GM23248 (cell line): ENCODE measurements around the gene KRTAP26-1. TPM values are rescaled to one million over a fixed set of nuclear protein-coding genes. Genes with fewer than 3 reads are reported as not detected.

ENCODE experiments used
- DNase-seq: peaks from one replicate; pipeline ENCODE4 v3.0.0-alpha.2; 2015
- H2AFZ ChIP-seq: fragments of 200-600 bp; sonication (generic); 2 replicates; pipeline ENCODE4 v1.6.1; 2016; ENCODE audit warnings: antibody characterized with exemption
- H3F3A ChIP-seq: fragments of 200-600 bp; sonication (generic); 2 replicates; pipeline ENCODE4 v1.6.1; 2016; ENCODE audit warnings: mild to moderate bottlenecking, antibody characterized with exemption, mixed run types; ENCODE audit not compliant: insufficient read depth
- H3K27ac ChIP-seq: fragments of 200-600 bp; sonication (generic); 2 replicates; pipeline ENCODE4 v1.5.1; 2016; ENCODE audit warnings: mild to moderate bottlenecking
- H3K27me3 ChIP-seq: fragments of 200-600 bp; sonication (generic); replicated peaks from 2 replicates; pipeline ENCODE4 v1.6.1; 2016; ENCODE audit warnings: mild to moderate bottlenecking; ENCODE audit not compliant: insufficient read depth
- H3K36me3 ChIP-seq: fragments of 200-600 bp; sonication (generic); 2 replicates; pipeline ENCODE4 v1.6.1; 2016; ENCODE audit warnings: low read depth, mild to moderate bottlenecking
- H3K4me1 ChIP-seq: fragments of 200-600 bp; sonication (generic); 2 replicates; pipeline ENCODE4 v1.6.1; 2016; ENCODE audit warnings: mild to moderate bottlenecking; ENCODE audit not compliant: insufficient read depth
- H3K4me2 ChIP-seq: fragments of 200-600 bp; sonication (generic); one replicate; pipeline ENCODE4 v1.6.1; 2016; ENCODE audit warnings: mild to moderate bottlenecking; ENCODE audit not compliant: unreplicated experiment
- H3K4me3 ChIP-seq: fragments of 200-600 bp; sonication (generic); 2 replicates; pipeline ENCODE4 v1.5.1; 2016; ENCODE audit warnings: mild to moderate bottlenecking
- H3K79me2 ChIP-seq: fragments of 200-600 bp; sonication (generic); 2 replicates; pipeline ENCODE4 v1.6.1; 2016; ENCODE audit warnings: mild to moderate bottlenecking; ENCODE audit not compliant: insufficient read depth
- H3K9ac ChIP-seq: fragments of 200-600 bp; sonication (generic); 2 replicates; pipeline ENCODE4 v1.6.1; 2016; ENCODE audit warnings: mild to moderate bottlenecking
- H3K9me2 ChIP-seq: fragments of 200-600 bp; sonication (generic); 2 replicates; pipeline ENCODE4 v1.6.1; 2016; ENCODE audit warnings: mixed run types, mild to moderate bottlenecking, moderate library complexity; ENCODE audit not compliant: insufficient read depth
- H3K9me3 ChIP-seq: fragments of 200-600 bp; sonication (generic); one replicate; pipeline ENCODE4 v1.6.1; 2017; ENCODE audit warnings: low read depth
- H4K20me1 ChIP-seq: fragments of 200-600 bp; sonication (generic); 2 replicates; pipeline ENCODE4 v1.6.0; 2016; ENCODE audit not compliant: insufficient read depth
- EZH2 ChIP-seq: fragments of 200-600 bp; sonication (generic); IDR thresholded peaks from 2 replicates; pipeline ENCODE4 v1.6.1; 2018; ENCODE audit warnings: antibody characterized with exemption, mild to moderate bottlenecking; ENCODE audit not compliant: insufficient read depth, poor library complexity, severe bottlenecking
- EZH2phosphoT487 ChIP-seq: fragments of 200-600 bp; sonication (generic); IDR thresholded peaks from 2 replicates; pipeline ENCODE4 v1.6.1; 2018; ENCODE audit warnings: antibody characterized with exemption, moderate library complexity, mild to moderate bottlenecking, low read depth; ENCODE audit not compliant: insufficient read depth
- WGBS, 2 experiments: methylation state at CpG; one replicate each; pipeline ENCODE4 v1.1.6; 2015 to 2017; ENCODE audit warnings: low lambda C conversion rate in 2 of 2, low coverage in 1 of 2; ENCODE audit errors: missing lambda C conversion rate in 2 of 2; 5-methylcytosine and 5-hydroxymethylcytosine counted together
- in situ Hi-C: fragments of 300-500 bp; cut with MboI; formaldehyde crosslinking; loops from 2 replicates; pipeline ENCODE4 v1.15.0; 2020
- polyA plus RNA-seq: library from polyadenylated mRNA; unstranded; fragments of >200 nt; fragmentation: Nextera tagmentation; extraction: Ambion mirVana; gene quantifications from 2 replicates; pipeline ENCODE4 v1.2.1, GENCODE V29; 2016
- total RNA-seq: library from RNA; depleted of rRNA; stranded (reverse); fragments of >200 nt; shearing (Covaris generic); gene quantifications from 2 replicates; pipeline ENCODE4 v1.2.3, GENCODE V29; 2014

KRTAP26-1 gene
- total and polyA plus RNA-seq, 2 experiments from 2014 or later = not detected

- no peaks in the 10 kb centered on the region for H3K79me2 ChIP-seq
- no peak overlapping the region for H3K4me3 ChIP-seq
- H3K36me3 ChIP-seq = no peaks in the 10 kb centered on the region
- H3K4me1 ChIP-seq = no peaks in the 10 kb centered on the region
- H3K4me2 ChIP-seq = no peak overlapping the region
- WGBS, 2 experiments = 5 to 19% methylated on average over 1 of the region's 1 CpG
- H3K9ac ChIP-seq = no peak overlapping the region
- no peaks in the 10 kb centered on the region for H3K9me2 ChIP-seq
- no peaks in the 10 kb centered on the region for H3F3A ChIP-seq
- H4K20me1 ChIP-seq = no peaks in the 10 kb centered on the region
- H3K27me3 ChIP-seq = no peaks in the 10 kb centered on the region
- no peak for TF ChIP-seq EZH2phosphoT487
- TF ChIP-seq EZH2 = no peak
- H3K9me3 ChIP-seq = no peaks in the 10 kb centered on the region
- DNase-seq = no peak
- no peak overlapping the region for H2AFZ ChIP-seq
- in situ Hi-C loops = no loop called here
- H3K27ac ChIP-seq = no peak overlapping the region
Observed at GRCh38 chr21:30305136-30305535, 15.0 kb downstream of the KRTAP26-1 start.

GRCh38 chr21:30289215-30289614 lies 30.9 kb downstream of the KRTAP26-1 start, which contains the start of gene KRTAP25-1:
TSS of gene KRTAP25-1 (minus strand) at chr21:30289514. CDS start at chr21:30289490, 24 bp downstream.
- Histone ChIP-seq H3K36me3 (no peaks in the 10 kb centered on the region), H3K4me1 (no peaks in the 10 kb centered on the region), H3K9me2 (no peaks in the 10 kb centered on the region), H3K79me2 (no peaks in the 10 kb centered on the region), H4K20me1 (no peaks in the 10 kb centered on the region), H3K9ac (no peak within 1 kb of the TSS), H3K4me2 (no peak within 1 kb of the TSS), H3K4me3 (no peak within 1 kb of the TSS), H3K27ac (no peak within 1 kb of the TSS), H3K9me3 (no peaks in the 10 kb centered on the region), H3F3A (no peaks in the 10 kb centered on the region), H2AFZ (no peak within 1 kb of the TSS), H3K27me3 (no peaks in the 10 kb centered on the region)
- WGBS, 2 experiments = 0 to 5% methylated on average over 2 of the region's 2 CpGs
- TF ChIP-seq EZH2 (no peak), EZH2phosphoT487 (no peak)
- in situ Hi-C loops = no loop called here
- no peak for DNase-seq

GRCh38 chr21:30282850-30283249 lies 37.3 kb downstream of the KRTAP26-1 start, which contains the start of gene KRTAP24-1:
TSS of gene KRTAP24-1 (minus strand) at chr21:30282950. CDS start at chr21:30282932, 18 bp downstream.
- WGBS, 2 experiments = 15 to 19% methylated on average over 3 of the region's 3 CpGs
- Histone ChIP-seq H3K27me3 (no peaks in the 10 kb centered on the region), H3K4me2 (no peak within 1 kb of the TSS), H4K20me1 (no peaks in the 10 kb centered on the region), H3F3A (no peaks in the 10 kb centered on the region), H3K27ac (no peak within 1 kb of the TSS), H3K4me1 (no peaks in the 10 kb centered on the region), H3K79me2 (no peaks in the 10 kb centered on the region), H3K36me3 (no peaks in the 10 kb centered on the region), H3K9me3 (no peaks in the 10 kb centered on the region), H3K4me3 (no peak within 1 kb of the TSS), H2AFZ (no peak within 1 kb of the TSS), H3K9ac (no peak within 1 kb of the TSS), H3K9me2 (no peaks in the 10 kb centered on the region)
- in situ Hi-C loops = no loop called here
- TF ChIP-seq EZH2phosphoT487 (no peak), EZH2 (no peak)
- no peak for DNase-seq

- TF ChIP-seq EZH2 (no peak), EZH2phosphoT487 (no peak)
- H3K36me3 ChIP-seq = no peaks in the 10 kb centered on the region
- no peak overlapping the region for H3K4me3 ChIP-seq
- H3K9me3 ChIP-seq = no peaks in the 10 kb centered on the region
- in situ Hi-C loops = no loop called here
- no peaks in the 10 kb centered on the region for H4K20me1 ChIP-seq
- no peaks in the 10 kb centered on the region for H3K9me2 ChIP-seq
- H3K4me2 ChIP-seq = no peak overlapping the region
- H2AFZ ChIP-seq = no peak overlapping the region
- WGBS, 2 experiments = 0 to 9% methylated on average over 1 of the region's 1 CpG
- H3K9ac ChIP-seq = no peak overlapping the region
- H3K79me2 ChIP-seq = no peaks in the 10 kb centered on the region
- no peaks in the 10 kb centered on the region for H3K27me3 ChIP-seq
- H3K4me1 ChIP-seq = no peaks in the 10 kb centered on the region
- no peaks in the 10 kb centered on the region for H3F3A ChIP-seq
- no peak for DNase-seq
- no peak overlapping the region for H3K27ac ChIP-seq
Observed at GRCh38 chr21:30271611-30272010, 48.5 kb downstream of the KRTAP26-1 start.

- H3K4me1 ChIP-seq = no peaks in the 10 kb centered on the region
- no peaks in the 10 kb centered on the region for H3K79me2 ChIP-seq
- in situ Hi-C loops = no loop called here
- TF ChIP-seq EZH2 (no peak), EZH2phosphoT487 (no peak)
- no peak overlapping the region for H3K4me3 ChIP-seq
- 21 to 27% methylated on average over 5 of the region's 5 CpGs for WGBS, 2 experiments
- H3K36me3 ChIP-seq = no peaks in the 10 kb centered on the region
- no peak for DNase-seq
- H3K9me3 ChIP-seq = no peaks in the 10 kb centered on the region
- H3K9ac ChIP-seq = no peak overlapping the region
- no peaks in the 10 kb centered on the region for H4K20me1 ChIP-seq
- H3K27ac ChIP-seq = no peak overlapping the region
- no peak overlapping the region for H3K4me2 ChIP-seq
- H3K9me2 ChIP-seq = no peaks in the 10 kb centered on the region
- no peak overlapping the region for H2AFZ ChIP-seq
- H3K27me3 ChIP-seq = no peaks in the 10 kb centered on the region
- H3F3A ChIP-seq = no peaks in the 10 kb centered on the region
Observed at GRCh38 chr21:30271156-30271555, 49.0 kb downstream of the KRTAP26-1 start.
